HL-60/S4 treated with retinoic acid at 250 ng/mL for 4 days and 3 days (cell line): ENCODE measurements around the gene FARS2.

ENCODE experiments used
- in situ Hi-C: fragments of 300-500 bp; cut with MboI; formaldehyde crosslinking; loops from 2 replicates; pipeline ENCODE4 v1.7.0; 2022; ENCODE audit warnings: low sequenced_read_pairs

Gene FARS2

DNA sequence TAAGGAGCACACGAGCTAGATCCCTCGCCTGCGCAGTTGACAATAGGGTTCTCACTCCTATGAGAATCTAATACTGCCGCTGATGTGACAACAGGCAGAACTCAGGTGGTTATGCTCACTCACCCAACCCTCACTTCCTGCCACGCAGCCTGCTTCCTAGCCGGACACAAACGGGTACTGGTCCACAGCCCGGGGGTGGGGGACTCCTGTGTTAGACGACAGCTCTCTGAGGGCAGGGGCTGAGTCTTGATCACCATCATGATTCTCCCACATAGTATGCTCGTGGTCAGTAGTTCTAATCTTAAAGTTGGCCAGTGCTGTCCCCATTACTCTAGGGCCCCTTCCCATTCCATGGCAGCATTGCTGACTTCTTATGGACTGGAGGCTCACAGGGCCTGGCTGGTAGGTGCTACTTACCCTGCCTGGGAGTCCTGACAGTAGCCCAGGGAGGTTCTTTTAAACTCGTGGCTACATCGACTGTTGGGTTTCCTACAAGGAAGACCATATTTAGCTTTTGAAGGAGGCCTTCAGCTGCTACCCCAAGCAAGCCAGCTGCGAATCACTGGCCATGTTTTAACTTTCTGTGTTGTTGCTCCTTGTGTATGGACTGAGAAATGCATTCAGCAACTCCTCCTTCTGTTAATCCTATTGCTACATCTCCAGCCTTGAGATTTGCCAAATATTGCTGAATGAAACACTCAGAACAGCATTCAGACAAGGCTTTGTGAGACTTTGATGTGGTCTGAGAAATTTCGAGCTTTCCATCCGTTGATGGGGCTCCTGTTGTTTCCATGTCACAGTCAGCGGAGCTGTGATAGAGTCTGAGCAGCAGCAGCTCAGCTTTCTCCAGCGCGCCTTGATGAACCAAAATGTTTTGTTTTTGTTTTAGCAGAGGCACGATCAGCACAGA lies 445.1 kb downstream of the FARS2 start:
- in situ Hi-C loops = no loop called here

GRCh38 chr6:5707281-5708045 lies 446.1 kb downstream of the FARS2 start:
- in situ Hi-C loops = no loop called here

- in situ Hi-C loops = no loop called here
Measured at GRCh38 chr6:5710516-5710915, 449.2 kb downstream of the FARS2 start.

DNA sequence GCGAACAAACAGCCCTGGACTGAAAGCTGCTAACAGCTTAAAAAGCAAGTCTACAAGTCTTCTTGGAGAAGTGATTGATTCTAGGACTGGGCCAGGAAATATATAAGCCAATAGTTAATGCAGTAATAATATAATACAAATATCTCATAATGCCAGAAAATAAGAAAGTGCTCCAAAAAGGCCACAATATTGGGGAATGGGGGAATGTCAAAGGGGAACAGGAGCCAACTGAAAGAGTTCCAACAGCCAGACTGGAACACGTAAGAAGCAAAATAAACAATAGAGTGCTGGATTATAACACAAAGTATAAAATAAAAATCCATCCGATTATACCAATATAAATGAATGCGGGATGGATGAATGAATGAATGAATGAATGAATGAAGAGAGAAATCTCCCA lies 449.6 kb downstream of the FARS2 start:
- in situ Hi-C loops = no loop called here

- in situ Hi-C loops = no loop called here
Measured at GRCh38 chr6:5712349-5713215, 451.3 kb downstream of the FARS2 start.

DNA sequence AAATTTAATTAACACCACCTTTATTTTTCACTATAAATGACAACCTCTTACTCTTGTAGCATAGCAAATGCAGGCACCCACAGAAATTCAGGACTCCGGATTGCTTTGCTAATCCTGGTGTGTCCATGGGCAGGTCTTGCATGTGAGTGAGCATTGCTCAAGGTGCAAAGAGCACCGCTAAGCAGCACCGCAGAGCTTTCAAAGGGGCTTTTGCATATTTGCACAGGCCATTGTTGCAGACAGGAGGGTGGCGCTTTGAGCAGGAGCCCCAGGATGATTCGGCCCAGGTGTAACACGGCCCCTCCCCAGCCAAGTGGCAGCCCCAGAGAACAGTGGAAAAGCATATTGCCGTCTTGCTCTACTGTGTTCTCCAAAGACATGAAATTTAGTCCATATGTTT lies 452.2 kb downstream of the FARS2 start:
- in situ Hi-C loops = no loop called here

GRCh38 chr6:5718231-5718947 lies 457.1 kb downstream of the FARS2 start:
- in situ Hi-C loops = no loop called here

- in situ Hi-C loops = no loop called here
Measured at GRCh38 chr6:5723841-5724691, 462.8 kb downstream of the FARS2 start.

DNA sequence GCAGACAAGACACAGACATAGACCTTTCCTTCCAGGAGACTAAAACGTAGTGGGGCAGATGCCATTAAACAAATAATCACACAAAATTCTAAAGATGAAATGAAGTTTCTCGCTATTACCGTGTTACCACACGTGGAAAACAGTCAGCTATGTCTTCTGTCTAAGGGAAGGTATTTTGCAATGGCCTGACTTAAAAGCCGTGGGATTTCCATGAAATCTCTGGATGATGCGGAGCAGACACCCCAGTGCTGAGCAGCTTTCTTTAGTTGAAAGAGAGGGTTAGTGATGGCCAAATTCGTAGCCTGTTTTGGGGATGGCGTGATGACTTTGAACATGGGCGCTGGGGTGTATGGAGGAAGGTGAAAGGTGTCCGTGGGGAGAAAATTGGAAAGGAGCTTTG lies 463.6 kb downstream of the FARS2 start:
- in situ Hi-C loops = no loop called here

GRCh38 chr6:5726976-5727718 lies 465.8 kb downstream of the FARS2 start:
- in situ Hi-C loops = no loop called here

DNA sequence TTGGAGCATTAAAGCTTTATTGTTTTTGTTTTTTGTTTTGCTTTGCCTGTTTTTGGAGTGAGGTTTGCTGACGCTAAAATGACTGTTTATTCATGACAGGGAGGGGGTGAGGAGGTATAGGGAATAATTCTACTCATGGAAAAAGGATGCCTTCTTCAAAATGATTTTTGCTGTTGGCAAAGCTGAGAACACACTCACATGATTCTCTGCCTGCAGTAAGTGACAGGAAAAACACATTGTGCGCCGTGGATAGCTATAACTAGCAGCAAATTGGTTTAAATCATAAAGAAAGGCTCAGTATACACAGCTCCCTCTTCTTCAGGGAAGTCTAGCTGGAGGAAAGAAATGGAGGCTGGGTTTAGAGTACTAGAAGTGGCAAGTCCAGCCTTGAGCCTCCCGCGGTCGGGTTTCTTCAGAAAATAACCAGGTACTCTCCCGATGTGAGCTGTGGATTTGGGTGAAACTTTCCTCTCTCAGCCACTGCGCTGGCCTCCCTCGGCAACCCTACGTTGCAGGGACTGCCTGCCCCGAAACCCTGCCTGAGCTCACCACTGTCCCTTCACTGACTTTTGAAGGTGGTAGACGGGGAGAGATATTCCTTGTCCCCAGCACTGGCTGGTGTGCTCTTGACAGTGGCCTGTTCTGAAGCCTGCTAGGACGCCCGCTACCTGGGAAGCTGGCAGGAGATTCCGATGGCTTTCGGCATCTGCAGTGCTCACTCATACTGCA lies 467.2 kb downstream of the FARS2 start:
- in situ Hi-C loops = no loop called here

DNA sequence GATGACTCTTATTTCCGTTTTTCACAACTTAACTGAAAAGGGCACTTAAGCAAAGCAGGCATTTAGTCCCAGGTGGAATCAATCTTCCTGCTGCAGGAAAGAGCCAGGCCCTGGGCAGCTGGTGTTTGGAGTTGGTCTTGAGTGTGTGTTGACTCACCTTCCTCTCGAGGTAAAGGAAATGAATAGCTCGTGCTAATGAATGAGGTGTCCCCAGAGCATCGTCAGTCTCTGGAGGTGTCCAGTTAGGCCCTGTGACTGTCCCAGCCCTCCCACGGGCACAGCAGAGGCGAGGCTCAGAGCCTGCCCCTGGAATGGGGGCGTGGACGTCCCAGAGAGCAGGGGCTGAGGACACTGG lies 467.7 kb downstream of the FARS2 start:
- in situ Hi-C loops = no loop called here

- in situ Hi-C loops = no loop called here
Measured at GRCh38 chr6:5729813-5730517, 468.7 kb downstream of the FARS2 start.

DNA sequence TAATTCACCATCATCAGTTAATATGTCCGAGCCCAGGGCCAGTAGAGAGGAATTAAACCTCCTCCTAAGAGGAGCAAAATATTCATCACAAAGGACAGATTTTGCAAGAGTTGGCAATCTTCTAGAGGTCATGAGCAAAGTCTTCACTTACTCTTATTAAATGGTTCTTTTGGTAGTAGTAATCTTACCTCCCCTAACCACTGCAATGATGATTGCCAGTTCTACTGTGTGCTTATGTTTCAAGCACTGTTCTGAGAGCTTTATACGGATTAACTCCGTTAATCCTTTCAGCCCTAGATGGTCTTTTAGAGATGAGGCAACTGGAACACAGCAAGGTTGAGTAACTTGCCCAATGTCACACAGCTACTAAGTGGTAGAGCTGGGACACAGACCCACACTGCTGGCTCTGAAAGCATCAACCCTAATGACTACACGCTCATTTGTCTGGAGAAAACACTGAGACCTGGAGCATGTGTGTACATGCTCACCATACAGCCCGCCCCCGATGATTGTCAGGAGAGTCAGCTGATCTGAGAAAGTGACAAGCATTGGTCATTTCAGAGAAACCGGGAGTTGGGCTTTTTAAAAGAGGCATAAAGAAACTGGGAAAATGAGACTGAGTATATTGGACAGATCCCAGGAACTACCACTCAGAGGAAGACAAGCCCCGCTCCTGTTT lies 469.4 kb downstream of the FARS2 start:
- in situ Hi-C loops = no loop called here

GRCh38 chr6:5731435-5731834 lies 470.1 kb downstream of the FARS2 start:
- in situ Hi-C loops = no loop called here

DNA sequence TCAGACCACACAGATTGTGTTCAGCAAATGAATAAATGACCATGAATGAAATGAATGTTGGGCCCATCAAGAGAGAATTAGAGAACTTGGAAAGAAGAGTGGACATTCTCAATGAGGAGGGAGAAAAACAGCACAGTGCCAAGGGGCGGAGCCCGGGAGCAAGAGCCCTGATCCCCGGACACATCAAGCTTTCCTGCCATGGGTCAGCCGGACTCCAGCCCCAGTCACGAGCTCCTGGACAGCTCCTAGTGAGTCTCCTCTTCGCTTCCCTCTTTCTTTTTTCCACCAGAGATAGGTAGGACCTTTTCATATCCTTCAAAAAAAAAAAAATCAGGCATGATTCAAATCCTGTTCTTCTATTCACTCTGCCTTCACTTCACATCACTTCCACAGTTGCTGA lies 471.2 kb downstream of the FARS2 start:
- in situ Hi-C loops = no loop called here
